NCI-H345 treated with DMSO at 0.1 percent for 48 hours (cell line): ENCODE measurements around the gene CPXM1.
"Not testable (repeated sequence)": the region's sequence is repeated elsewhere in the genome, so short reads cannot be mapped to it uniquely, and the experiment has no call there.

Source experiments
- DNase-seq: peaks from one replicate; lab custom pipeline; 2025; ENCODE audit not compliant: unreplicated experiment; lab: John Stamatoyannopoulos, UW

The CPXM1 gene

GRCh38 chr20:2822073-2822472, 21.6 kb upstream of the CPXM1 start:
- DNase-seq, result no peak

GRCh38 chr20:2820896-2821869, 20.8 kb upstream of the CPXM1 start:
- DNase-seq, result no peak

- no peak for DNase-seq
These were observed 19.9 kb upstream of the CPXM1 start for GRCh38 chr20:2820084-2820895.

GRCh38 chr20:2817891-2818595, 17.6 kb upstream of the CPXM1 start:
- no peak for DNase-seq

GRCh38 chr20:2817341-2817726, 16.9 kb upstream of the CPXM1 start:
- DNase-seq, result no peak

DNA sequence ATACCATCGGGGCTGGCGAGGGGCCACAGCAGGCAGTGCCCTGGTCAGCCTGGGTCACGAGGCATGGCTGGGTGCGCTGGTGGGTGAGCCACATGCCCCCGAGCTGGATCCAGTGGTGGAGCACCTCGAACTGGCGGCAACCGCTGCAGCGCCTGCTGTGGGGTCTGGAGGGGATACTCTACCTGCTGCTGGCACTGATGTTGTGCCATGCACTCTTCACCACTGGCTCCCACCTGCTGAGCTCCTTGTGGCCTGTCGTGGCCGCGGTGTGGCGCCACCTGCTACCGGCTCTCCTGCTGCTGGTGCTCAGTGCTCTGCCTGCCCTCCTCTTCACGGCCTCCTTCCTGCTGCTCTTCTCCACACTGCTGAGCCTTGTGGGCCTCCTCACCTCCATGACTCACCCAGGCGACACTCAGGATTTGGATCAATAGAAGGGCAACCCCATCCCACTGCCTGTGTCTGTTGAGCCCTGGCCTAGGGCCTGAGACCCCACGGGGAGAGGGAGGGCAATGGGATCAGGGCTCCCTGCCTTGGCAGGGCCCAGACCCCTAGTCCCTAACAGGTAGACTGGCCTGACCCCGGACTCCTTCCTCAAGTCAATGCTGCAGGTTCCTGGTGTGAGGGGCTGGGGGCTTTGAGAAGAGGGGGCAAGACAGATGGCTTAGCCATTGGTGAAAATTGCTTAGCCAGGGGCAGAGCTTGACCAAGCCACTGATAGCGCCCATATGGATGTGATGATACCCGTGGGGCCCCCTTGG, 16.3 kb upstream of the CPXM1 start:
- no peak for DNase-seq

DNA sequence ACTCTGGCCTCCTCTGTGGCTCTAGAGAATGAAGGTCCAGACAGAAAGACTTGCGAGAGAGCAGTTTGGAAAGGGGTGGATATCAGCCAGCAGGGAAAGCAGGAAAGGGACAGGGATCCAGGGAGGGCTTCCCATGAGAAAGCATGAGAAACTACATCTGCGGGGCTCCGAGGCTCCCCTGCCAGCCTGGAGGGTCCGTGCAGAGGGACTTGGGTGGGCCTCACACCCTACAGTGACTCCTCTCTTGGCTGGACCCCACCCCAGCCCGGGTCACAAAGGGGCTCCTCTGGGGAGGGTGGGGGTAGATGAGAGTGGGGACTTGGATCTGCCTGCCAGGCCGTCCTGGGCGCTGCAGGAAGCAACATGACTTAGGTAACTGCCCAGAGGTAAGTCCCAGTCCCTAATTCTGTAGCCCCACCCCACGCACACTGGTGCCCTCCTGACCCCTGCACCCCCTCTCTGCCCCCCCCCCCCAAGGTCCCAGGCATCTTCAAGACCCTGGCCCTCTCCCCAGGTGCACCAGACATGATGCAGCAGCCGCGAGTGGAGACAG, 15.7 kb upstream of the CPXM1 start, which contains the start of gene TMEM239:
Gene TMEM239, plus strand, starts transcription at position 335 of the 553 bp plus-strand sequence. Its CDS starts 191 bp downstream, at position 526.
- no peak for DNase-seq

DNA sequence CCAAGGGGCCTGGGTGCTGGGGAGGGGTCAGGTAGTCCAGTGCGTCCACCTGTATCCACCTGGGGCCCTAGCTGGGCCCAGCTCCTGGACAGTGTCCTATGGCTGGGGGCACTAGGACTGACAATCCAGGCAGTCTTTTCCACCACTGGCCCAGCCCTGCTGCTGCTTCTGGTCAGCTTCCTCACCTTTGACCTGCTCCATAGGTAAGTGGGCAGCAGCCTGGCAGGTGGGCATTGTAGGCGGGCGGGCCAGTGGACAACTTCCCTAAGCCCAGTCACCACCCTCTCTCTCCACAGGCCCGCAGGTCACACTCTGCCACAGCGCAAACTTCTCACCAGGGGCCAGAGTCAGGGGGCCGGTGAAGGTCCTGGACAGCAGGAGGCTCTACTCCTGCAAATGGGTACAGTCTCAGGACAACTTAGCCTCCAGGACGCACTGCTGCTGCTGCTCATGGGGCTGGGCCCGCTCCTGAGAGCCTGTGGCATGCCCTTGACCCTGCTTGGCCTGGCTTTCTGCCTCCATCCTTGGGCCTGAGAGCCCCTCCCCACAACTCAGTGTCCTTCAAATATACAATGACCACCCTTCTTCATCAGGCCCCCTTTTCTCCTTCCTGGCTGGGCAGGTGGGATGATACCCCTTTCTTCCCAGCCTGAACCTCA, 14.9 kb upstream of the CPXM1 start:
- no peak for DNase-seq

GRCh38 chr20:2814587-2815051, 14.2 kb upstream of the CPXM1 start, which contains the start of gene C20orf141:
Gene C20orf141 (plus strand): TSS chr20:2814987. CDS start chr20:2815185, 198 bp downstream.
- DNase-seq, result no peak

- DNase-seq, result no peak
These were observed 13.6 kb upstream of the CPXM1 start for GRCh38 chr20:2814076-2814475.

DNA sequence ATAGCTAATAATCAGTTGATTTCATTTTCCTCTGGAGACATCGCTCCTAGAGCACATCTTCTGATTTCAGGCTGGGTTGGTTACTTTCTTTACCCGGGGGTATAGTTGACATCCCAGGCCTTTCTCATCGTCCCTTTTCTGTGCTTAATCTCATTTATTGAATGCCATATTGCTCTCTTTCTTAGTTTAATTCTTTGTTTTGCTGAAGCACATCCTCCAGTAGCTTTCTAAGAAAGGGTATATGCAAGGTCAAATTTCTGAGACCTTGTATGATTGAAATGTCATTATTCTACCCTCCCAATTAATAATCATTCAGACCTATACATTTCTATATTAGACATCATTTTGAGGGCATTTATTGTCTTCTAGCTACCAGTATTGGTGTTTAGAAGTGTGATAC, 11.8 kb upstream of the CPXM1 start:
- DNase-seq, result no peak

- no peak for DNase-seq
These were observed 9.3 kb upstream of the CPXM1 start for GRCh38 chr20:2809690-2810089.

DNA sequence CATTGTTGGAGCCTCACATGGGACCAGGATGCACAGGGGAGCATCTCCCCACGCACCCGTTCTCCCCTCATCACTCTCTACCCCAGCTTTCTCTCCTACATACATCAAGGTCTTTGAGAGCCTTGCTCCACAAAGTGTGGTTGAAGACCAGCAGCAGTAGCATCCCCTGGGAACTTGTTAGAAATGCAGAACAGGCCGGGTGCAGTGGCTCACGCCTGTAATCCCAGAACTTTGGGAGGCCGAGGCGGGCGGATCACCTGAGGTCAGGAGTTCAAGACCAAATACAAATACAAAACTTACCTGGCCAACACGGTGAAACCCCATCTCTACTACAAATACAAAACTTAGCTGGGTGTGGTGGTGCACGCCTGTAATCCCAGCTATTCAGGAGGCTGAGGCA, 7.5 kb upstream of the CPXM1 start:
- not testable (repeated sequence) for DNase-seq

DNA sequence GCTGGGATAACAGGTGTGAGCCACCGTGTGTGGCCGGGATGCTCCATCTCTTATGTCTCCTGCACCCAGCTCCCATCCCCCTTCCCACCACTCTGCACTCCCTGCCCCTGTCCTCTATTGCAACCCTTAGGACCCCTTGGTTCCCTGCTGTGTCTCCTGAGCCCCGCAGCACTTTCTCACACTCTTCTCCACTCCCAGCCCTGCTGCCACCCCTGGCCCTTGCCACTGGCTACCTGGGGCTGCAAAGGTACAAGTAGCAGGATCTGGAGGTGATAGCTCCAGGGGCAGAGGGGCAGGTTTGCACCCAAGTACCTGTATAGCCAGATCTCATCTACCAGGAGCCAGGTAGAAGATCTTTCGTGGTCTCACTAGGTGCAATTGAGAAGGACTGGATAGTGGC, 6.6 kb upstream of the CPXM1 start:
- DNase-seq, result no peak

DNA sequence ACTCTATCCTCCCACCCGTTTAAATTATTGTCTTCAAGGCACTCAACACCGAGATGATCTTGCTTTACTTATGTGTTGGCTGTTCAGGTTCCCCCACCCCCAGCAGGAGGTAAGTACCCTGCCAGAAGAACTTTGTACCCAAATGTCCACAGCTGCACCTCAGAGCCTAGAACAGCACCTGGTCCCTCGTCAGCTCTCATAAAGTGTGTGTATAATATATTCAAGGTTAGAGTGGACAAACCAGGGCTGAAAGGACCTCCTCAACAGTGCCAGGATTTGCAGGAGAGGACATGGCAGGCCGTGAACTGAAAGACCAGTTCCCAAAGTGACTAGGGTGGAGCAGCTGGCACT, 5.9 kb upstream of the CPXM1 start:
- no peak for DNase-seq

- DNase-seq, result no peak
These were observed 5.4 kb upstream of the CPXM1 start for GRCh38 chr20:2805689-2806350.

GRCh38 chr20:2804852-2805688, 4.6 kb upstream of the CPXM1 start:
- no peak for DNase-seq
